Measurements from ENCODE around the gene MS4A4A.

Gene MS4A4A

DNA sequence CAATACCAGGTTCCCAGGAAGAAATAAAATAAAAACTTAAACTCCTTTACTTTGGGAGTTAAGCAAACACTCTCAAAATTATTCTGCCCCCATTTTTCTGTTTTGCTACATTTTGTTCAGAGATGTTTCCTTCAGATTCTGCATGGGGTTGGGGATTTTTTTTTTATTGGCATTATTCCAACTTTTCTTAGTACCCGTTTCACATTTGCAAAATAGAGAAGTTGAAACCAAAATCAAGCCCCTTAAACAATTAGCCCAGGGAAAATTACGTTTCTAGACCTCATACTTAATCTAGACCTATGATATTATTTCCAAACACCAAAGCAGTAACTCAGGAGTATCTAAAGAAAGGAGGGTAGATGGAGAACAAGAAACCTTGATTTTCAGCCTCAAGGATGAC lies 77.3 kb downstream of the MS4A4A start:
- no peak for DNase-seq
